Panc1 (cell line): ENCODE results near the gene THEMIS2. TPM values are rescaled to one million over a fixed set of nuclear protein-coding genes. Genes with fewer than 3 reads are reported as not detected.

ENCODE experiments used
- ATAC-seq: fragments of 200-7000 bp; cut with Tn5 transposase; 2 replicates; pipeline ENCODE4 v1.9.1; 2020; ENCODE audit warnings: mild to moderate bottlenecking, moderate library complexity
- BruUV-seq: library from RNA; stranded (reverse); fragments of 400-500 nt; replicated peaks from 2 replicates; lab custom pipeline; 2021; lab: Mats Ljungman, UMichigan
- CTCF ChIA-PET: fragments of 300-600 bp; sonication (Branson Sonifier 250); formaldehyde crosslinking; loops from one replicate; lab custom pipeline; 2022; ENCODE audit warnings: antibody characterized with exemption; lab: Charles Lee
- POLR2A ChIA-PET: fragments of 300-600 bp; sonication (Branson Sonifier 250); formaldehyde crosslinking; loops from one replicate; lab custom pipeline; 2022; ENCODE audit warnings: antibody characterized with exemption; lab: Charles Lee
- DNase-seq: peaks from one replicate; pipeline ENCODE4 v3.0.0-alpha.2; 2010; ENCODE audit warnings: low read depth, low spot score
- H3K27ac ChIP-seq: 2 replicates; pipeline ENCODE4 v1.5.1; 2011; ENCODE audit warnings: mild to moderate bottlenecking, low read length, inconsistent platforms
- H3K27me3 ChIP-seq: fragments of 200-500 bp; sonication (Bioruptor generic); 2 replicates; pipeline ENCODE4 v1.6.0; 2014; ENCODE audit warnings: low read length, inconsistent platforms; ENCODE audit not compliant: control insufficient read depth, insufficient read depth
- H3K36me3 ChIP-seq: fragments of 200-500 bp; sonication (Bioruptor generic); 2 replicates; pipeline ENCODE4 v1.5.1; 2014; ENCODE audit warnings: inconsistent platforms, mild to moderate bottlenecking, low read length, moderate library complexity; ENCODE audit not compliant: control insufficient read depth, insufficient read depth
- H3K4me1 ChIP-seq: 2 replicates; pipeline ENCODE4 v1.5.1; 2011; ENCODE audit warnings: inconsistent platforms, mild to moderate bottlenecking, low read length, moderate library complexity; ENCODE audit not compliant: control insufficient read depth, insufficient read depth
- H3K4me3 ChIP-seq, 2 experiments: 2 replicates each; pipeline ENCODE4 v1.5.1; 2011 to 2012; ENCODE audit warnings: low read depth in 2 of 2, low read length in 2 of 2, mild to moderate bottlenecking in 2 of 2, inconsistent platforms in 1 of 2, moderate library complexity in 1 of 2
- H3K9me3 ChIP-seq: fragments of 200-500 bp; sonication (Bioruptor generic); 2 replicates; pipeline ENCODE4 v1.5.1; 2014; ENCODE audit warnings: low read depth, mild to moderate bottlenecking, inconsistent platforms, low read length, moderate library complexity; ENCODE audit not compliant: control insufficient read depth, insufficient read depth
- POLR2AphosphoS5 ChIP-seq: IDR thresholded peaks from 2 replicates; pipeline ENCODE4 v1.6.1; 2012; ENCODE audit warnings: mild to moderate bottlenecking, low read depth, low read length, moderate library complexity
- SIN3A ChIP-seq: IDR thresholded peaks from 2 replicates; pipeline ENCODE4 v1.6.1; 2012; ENCODE audit warnings: low read depth, mild to moderate bottlenecking, low read length, moderate library complexity, borderline replicate concordance; ENCODE audit not compliant: insufficient read depth
- TCF7L2 ChIP-seq: IDR thresholded peaks from 2 replicates; pipeline ENCODE4 v1.6.1; 2011; ENCODE audit warnings: mild to moderate bottlenecking, low read depth, low read length, inconsistent platforms
- in situ Hi-C: cut with HindIII; loops from 2 replicates; pipeline ENCODE4 v1.10.0; 2016; ENCODE audit warnings: low sequenced_read_pairs, low pct_unique_long_range_greater_than_20kb
- intact Hi-C: fragments of 100-400 bp; cut with micrococcal nuclease; formaldehyde crosslinking; loops from one replicate; pipeline ENCODE4 v1.10.0; 2022; ENCODE audit not compliant: unreplicated experiment
- total RNA-seq: library from RNA; stranded (reverse); gene quantifications from one replicate; pipeline ENCODE4 v1.2.1, GENCODE V29; 2021; ENCODE audit not compliant: unreplicated experiment
- TF ChIP-seq, protein P1 (sequence below): fragments of 450-650 bp; IDR thresholded peaks from 2 replicates; pipeline ENCODE4 v1.5.1; 2017; ENCODE audit warnings: mild to moderate bottlenecking
- TF ChIP-seq, protein P2 (sequence below), 2 experiments: IDR thresholded peaks; 2 replicates each; pipeline ENCODE4 v1.6.1; 2011 to 2012; ENCODE audit warnings: low read depth in 2 of 2, control low read depth in 1 of 2, low read length in 1 of 2, mild to moderate bottlenecking in 1 of 2, moderate library complexity in 1 of 2; ENCODE audit not compliant: insufficient read depth in 1 of 2

The THEMIS2 gene
- total RNA-seq, 1 experiment from 2014 or later: 4.2 TPM

- Histone ChIP-seq H3K4me3 (peak within 1 kb of the TSS; percentile 92 to 95), H3K27me3 (no peaks in the 10 kb centered on the region), H3K4me1 (peaks cover 13% of the 10 kb centered on the region; the same call in 1 of the 2 replicates), H3K9me3 (no peaks in the 10 kb centered on the region), H3K36me3 (peaks cover 22% of the 10 kb centered on the region), H3K27ac (peak within 1 kb of the TSS; percentile 87)
- no TSS peak for BruUV-seq
- ChIA-PET POLR2A (interaction anchor here (0.6 to 1.1 kb wide), 5 partner anchors 46 to 796 kb away, joined by 3 to 9 read pairs (median 4); no protein-coding TSS in a partner anchor), CTCF (interaction anchor here (0.7 to 1.0 kb wide), 2 partner anchors 11 to 432 kb away, joined by 12 read pairs; no protein-coding TSS in a partner anchor)
- DNase-seq (peak; percentile 86), ATAC-seq (peak; percentile 100)
- intact Hi-C loops: no loop called here
- in situ Hi-C loops: no loop called here
- TF ChIP-seq, protein P1, sequence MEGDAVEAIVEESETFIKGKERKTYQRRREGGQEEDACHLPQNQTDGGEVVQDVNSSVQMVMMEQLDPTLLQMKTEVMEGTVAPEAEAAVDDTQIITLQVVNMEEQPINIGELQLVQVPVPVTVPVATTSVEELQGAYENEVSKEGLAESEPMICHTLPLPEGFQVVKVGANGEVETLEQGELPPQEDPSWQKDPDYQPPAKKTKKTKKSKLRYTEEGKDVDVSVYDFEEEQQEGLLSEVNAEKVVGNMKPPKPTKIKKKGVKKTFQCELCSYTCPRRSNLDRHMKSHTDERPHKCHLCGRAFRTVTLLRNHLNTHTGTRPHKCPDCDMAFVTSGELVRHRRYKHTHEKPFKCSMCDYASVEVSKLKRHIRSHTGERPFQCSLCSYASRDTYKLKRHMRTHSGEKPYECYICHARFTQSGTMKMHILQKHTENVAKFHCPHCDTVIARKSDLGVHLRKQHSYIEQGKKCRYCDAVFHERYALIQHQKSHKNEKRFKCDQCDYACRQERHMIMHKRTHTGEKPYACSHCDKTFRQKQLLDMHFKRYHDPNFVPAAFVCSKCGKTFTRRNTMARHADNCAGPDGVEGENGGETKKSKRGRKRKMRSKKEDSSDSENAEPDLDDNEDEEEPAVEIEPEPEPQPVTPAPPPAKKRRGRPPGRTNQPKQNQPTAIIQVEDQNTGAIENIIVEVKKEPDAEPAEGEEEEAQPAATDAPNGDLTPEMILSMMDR: no peak
- TF ChIP-seq SIN3A: 0 out of 2 replicates have a peak, but pooled peaks have one; percentile 22
- no peak; the same call in 1 of the 2 replicates for TF ChIP-seq TCF7L2
- peak; percentile 99 for TF ChIP-seq POLR2AphosphoS5
- TF ChIP-seq, protein P2, sequence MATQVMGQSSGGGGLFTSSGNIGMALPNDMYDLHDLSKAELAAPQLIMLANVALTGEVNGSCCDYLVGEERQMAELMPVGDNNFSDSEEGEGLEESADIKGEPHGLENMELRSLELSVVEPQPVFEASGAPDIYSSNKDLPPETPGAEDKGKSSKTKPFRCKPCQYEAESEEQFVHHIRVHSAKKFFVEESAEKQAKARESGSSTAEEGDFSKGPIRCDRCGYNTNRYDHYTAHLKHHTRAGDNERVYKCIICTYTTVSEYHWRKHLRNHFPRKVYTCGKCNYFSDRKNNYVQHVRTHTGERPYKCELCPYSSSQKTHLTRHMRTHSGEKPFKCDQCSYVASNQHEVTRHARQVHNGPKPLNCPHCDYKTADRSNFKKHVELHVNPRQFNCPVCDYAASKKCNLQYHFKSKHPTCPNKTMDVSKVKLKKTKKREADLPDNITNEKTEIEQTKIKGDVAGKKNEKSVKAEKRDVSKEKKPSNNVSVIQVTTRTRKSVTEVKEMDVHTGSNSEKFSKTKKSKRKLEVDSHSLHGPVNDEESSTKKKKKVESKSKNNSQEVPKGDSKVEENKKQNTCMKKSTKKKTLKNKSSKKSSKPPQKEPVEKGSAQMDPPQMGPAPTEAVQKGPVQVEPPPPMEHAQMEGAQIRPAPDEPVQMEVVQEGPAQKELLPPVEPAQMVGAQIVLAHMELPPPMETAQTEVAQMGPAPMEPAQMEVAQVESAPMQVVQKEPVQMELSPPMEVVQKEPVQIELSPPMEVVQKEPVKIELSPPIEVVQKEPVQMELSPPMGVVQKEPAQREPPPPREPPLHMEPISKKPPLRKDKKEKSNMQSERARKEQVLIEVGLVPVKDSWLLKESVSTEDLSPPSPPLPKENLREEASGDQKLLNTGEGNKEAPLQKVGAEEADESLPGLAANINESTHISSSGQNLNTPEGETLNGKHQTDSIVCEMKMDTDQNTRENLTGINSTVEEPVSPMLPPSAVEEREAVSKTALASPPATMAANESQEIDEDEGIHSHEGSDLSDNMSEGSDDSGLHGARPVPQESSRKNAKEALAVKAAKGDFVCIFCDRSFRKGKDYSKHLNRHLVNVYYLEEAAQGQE (IDR thresholded peaks at IDR 0.05; ENCODE audit: insufficient read depth in 1 of 2, low read depth in 2 of 2, low read length in 1 of 2): peak in 1 of 2 experiments; percentile 50; a peak in 1 of 4 replicates
These were observed 41.5 kb upstream of the THEMIS2 start, which contains the start of gene PPP1R8 for GRCh38 chr1:27830621-27831440. TSS of gene PPP1R8 (plus strand) at chr1:27830782. CDS start at chr1:27830836, 54 bp downstream.

DNA sequence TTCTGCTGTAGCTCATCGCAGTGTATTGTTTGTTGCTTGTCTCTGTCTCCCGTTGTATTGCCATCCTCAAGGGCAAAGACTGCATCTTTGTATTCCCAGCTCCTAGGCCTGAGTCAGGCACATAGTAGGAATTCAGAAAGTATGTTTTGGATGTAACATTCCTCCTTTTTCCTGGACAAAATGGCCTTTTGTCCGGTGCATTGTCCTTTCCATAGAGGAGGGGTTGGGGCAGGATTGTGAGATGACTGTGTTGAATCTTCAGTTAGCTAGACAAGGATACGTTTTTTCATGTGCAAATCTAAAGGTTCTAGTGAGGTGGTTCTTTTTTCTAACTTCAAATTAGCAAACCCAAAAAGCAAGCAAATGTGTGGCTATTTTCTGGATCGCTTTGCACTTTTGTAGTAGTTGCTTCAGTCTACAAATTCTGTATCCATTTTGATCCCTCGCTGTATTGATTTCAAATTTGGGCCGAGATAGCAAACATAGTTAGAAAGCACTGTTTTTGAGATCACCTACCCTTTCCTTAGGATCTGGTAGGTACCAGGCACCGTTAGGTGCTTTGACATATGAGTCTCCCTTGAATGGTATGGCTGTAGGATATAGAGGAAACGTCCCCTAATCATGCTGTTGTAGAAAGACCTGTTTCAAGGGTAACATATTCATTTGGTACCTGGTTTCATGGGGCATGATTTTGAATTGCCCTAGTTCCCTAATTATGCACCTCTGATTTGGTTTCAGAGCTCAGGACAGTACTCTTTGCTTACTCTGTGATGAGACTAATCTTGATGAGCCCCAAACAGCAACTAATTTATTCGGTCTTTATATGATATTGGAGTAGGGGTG is 40.6 kb upstream of the THEMIS2 start:
- Histone ChIP-seq H3K27ac (peak overlapping the region; percentile 87), H3K9me3 (no peaks in the 10 kb centered on the region), H3K4me3 (peak overlapping the region; percentile 92 to 95), H3K27me3 (no peaks in the 10 kb centered on the region), H3K36me3 (peaks cover 22% of the 10 kb centered on the region), H3K4me1 (peaks cover 13% of the 10 kb centered on the region; the same call in 1 of the 2 replicates)
- BruUV-seq: TSS peak; percentile 51
- DNase-seq: no peak
- ChIA-PET CTCF (no interaction called here), POLR2A (interaction anchor here (0.6 to 1.1 kb wide), 2 partner anchors 107 to 292 kb away, joined by 4 read pairs; no protein-coding TSS in a partner anchor)
- no peak for ATAC-seq
- TF ChIP-seq, protein P2 (IDR thresholded peaks at IDR 0.05; ENCODE audit: insufficient read depth in 1 of 2, low read depth in 2 of 2, low read length in 1 of 2): no peak
- TF ChIP-seq POLR2AphosphoS5 (no peak), TCF7L2 (no peak), SIN3A (no peak)
- TF ChIP-seq, protein P1: no peak
- in situ Hi-C loops (no loop called here), intact Hi-C loops (no loop called here)
